Measurements from ENCODE around the gene CHN2.

Gene CHN2

DNA sequence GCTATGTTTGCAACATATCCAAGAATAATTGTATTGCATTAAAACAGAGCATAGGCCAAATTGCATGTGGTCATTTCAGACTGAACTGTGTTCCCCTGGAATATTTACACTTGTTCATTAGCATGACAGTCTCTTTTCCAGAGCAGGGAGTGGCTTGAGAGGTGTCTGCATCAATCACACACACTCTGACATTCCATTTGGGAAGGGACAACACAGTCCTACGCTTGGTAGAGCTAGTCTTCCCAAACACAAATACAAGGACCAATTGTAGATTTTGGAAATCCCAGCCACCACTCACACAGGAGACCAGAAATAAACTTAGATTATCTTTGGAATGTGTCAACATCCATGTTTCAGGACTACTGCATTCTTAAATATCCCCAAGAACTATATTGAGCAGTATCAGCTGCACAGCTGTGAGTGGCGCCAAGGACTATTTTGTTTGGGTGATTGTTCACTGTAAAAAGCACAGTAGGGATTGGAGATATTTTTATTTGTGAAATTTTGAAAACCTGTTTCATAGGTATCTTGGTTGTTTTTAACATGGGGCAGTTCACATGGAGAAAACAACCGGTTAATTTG, 275.5 kb downstream of the CHN2 start:
- DNase-seq (ENCODE audit: low read depth) = no peak

DNA sequence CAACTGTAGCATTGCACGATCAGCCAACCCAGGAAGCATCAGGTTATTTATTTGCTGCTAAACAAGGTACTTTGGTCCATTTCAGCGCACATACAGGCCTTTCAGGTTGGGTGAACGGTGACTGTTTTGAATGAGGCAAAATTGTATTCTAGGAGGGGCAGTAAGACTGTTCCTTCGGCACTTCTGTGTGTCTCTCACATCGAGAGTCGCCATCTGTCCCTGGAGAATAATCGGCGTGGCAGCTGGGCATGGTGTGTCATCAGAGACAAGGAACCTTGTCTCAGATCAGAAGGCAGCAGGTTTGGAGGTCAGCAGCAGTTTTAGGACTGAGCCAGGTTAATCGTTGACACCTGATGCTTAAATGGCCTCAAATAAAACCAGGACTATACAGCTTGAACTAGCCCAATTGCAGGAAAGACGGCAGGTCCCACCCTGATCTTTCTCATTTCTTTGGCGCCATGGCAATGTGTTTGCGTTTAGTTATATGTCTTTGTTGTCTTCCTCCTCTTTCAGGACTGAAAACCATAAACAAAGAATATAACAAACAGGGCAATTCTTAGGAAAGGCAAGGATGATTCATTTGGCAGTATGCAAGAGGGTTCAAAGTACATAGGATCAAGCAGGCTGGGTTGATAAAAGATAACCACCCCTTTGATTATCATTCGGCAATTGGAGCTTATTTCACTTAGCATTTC, 277.0 kb downstream of the CHN2 start:
- DNase-seq (ENCODE audit: low read depth) = no peak

DNA sequence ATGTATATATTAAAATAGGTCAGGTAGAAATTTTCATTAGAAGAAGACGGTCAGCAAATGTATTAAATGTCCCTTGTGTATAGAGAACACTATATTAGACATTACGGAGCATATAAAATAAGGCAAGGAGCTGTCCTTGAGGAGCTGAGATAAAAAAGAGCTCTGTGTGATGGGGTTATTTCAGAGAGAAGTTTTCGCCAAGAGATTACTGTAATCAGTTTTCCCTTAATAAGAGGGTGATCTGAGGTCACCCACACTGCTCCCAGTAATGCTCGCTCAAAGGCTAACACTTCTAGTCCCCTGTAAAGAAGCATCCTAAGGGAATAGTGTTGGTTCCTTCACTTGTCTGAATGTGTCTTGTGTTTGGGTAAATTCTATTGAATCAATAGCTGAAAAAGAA, 282.3 kb downstream of the CHN2 start:
- DNase-seq (ENCODE audit: low read depth) = no peak

DNA sequence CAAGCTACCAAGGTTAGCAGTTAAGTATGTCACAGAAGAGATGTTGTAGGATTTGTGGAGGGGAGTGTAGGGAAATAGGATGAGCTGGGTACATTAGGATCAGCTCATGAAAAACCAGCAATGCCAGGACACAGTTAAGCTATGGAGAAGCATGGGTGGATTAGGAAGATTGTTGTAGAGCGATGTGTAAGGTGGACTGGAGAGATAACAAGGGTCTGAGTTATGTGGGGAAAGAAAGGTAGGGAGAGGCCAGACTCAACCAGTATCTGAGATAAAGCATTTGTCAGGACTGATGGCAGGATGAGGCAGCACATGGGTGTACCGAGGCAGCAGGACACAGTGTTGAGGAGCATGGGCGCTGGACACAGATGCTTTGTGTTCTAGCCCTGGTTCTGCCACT, 283.7 kb downstream of the CHN2 start:
- no peak for DNase-seq (ENCODE audit: low read depth)

DNA sequence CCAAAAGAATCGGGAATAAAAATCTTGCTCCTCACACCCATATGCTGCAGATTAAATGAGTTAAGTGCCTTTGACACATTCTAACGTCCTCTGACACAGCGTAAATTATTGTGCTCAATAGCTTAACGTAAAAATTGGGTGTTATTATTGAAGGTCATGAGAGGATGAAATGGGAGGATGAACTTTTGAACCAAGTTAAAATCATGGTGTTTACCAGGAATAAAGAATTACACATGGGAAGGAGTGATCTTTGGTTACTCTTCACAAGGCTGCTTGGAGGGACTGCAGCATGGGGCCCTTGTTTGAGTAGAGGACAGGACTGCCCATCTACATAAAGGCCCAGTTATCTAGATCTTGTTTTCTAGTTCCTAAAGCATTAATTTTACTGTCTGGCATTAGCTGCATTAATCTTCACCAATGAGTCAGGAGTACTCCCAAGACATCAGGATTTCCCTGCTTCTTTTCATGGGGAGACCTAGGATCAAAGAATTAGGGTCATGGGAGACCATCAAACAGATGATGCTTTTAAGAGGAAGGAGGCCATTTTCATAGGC, 284.2 kb downstream of the CHN2 start:
- no peak for DNase-seq (ENCODE audit: low read depth)

DNA sequence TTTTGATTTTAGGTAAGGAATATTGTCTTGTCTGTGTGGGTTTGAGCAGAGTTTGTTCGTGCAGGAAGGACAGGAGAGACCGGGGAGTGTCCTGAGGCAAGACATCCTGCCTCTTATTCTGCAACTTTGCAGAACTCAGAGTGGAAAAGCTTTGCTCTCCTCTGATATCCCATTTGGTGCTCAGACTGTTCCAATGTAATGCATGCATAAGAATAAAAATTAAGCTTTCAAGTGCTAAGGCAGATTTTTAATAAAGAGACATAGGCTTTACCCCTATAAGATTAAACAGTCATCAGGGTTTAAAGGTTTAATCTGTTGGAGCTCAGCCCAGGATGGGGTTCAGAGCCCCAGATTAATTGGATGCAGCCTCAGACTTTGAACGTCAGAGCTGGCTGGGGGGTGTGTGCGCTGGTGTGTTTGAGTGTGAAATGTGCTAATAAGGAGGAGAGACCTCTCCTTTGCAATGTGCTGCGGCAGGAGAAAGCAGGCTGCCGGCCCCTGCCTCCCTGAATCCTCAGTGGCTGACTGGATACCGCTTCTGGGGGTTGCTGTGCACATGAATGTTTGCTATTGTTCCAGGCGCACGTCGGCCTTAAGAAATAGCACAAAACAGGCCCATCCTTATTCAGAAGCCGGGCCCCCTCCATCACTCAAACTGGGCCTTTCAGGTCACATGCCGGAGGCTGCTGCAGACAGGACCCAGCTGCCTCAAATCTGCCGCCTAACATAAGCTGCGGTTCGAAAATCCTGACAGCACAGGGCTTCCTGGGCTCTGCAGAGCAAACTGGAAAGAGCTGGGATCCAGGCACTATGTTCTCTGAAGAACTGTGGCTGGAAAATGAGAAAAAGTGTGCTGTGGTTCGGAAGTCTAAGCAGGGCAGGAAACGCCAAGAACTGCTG, 285.0 kb downstream of the CHN2 start:
- no peak for DNase-seq (ENCODE audit: low read depth)

DNA sequence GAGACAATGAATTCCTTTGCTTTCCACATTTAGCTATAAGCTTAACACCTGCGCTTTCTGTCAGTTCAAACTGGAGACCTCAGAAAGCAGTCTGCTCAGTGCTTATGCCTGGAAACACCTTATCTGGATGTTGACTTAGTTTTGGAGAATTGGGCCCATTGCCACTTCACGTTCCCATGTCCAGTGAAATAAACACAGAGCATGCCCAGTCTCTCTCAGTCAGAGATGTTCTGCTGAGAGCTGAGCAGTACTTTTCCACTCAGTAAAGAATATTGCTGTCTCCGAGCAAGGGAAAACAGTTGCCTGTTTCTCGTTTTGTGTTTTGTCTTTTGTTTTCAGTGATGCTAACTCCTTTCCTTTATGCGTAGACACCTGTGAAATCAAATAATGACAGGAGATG, 285.9 kb downstream of the CHN2 start:
- no peak for DNase-seq (ENCODE audit: low read depth)

DNA sequence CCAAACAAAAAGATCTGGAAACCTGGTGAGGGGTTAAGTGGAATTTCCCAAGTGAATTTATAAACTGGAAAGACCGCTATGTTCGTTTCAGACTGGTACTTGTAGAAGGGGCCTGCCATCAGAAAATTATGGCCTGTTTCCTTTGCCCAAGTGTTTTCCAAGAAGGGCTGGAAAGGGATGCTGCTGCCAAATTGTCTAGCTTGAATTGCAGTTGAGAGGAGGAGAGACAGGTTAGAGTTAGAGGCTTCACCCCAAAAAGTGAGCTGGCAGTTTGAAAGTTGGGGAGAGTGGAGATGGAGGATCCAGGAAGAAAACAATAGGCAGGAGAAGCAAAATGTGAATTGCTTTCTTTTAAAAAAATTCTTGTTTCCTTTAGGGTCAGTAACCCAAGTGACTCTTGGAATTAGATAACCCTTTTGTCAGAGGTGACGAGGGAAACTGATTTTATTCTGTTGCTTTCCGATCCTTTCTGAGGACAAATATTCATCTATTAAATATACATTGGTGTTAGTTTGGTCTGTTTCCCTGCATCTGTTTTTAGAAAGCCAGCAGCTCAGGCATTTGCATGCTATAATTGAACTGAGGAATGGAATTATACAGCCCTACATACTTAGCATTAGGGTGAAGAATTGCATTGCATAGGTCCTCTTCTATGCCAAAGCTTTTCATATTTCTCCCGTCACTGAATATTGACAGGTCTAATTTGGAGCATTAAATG, 286.5 kb downstream of the CHN2 start:
- DNase-seq (ENCODE audit: low read depth) = no peak

DNA sequence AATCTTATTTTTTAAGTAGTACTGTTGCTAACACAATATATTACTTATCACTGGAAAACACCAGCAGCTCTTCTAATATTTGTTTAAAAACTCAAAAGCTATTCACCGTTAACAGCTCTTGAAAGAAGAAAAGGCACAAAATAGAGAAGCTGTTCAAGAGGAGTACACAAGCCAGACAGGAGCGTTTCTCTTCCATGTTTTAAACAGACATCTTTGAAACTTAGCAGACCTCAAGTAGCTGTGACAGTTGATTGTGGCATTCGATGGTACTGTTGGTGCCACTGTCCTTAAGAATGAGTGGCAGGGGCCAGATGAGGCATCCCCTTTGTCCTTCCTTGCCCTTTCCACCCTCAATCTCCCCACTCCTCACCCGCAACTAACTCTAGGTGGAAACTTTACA, 287.5 kb downstream of the CHN2 start:
- no peak for DNase-seq (ENCODE audit: low read depth)

DNA sequence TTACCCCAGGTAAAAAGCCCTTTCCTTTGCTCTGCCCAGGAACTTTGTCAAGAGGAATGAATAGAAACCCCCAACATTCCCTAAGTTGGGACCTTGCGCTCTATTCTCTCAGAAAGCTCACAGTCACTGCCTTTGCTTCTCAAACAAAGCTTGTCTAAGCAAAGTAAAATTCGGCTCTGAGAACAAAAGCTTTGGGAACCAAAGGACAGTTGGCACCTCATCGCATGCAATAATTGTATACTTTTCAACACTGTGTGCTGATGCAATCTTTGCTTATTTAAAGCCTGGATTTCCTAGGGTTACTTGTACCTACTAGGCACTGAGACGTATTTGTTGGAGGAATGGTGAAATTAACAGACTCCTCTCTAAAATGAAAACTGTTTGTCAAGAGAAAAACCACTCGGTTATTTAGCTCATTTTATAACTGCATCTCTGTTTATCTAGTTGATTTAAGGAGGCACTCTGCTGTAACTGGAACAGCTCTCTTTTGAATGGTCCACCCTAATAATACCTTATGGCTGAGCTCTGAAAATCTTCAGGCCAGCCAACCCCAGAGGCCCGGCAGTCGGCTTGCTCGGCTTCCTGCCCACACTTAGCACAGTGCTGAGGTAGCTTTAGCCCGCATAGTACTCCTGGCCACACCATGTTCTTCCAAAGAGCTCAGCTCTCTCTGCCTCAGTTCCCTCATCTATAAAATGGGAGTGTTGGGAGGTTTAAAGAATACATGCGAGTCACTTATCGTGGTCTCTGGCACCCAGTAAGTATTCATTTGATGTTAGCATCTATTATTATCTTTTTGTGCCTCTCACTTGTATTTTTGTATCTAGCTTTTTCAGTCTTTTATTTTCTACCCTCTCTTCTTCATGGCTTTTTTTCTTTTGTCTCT, 288.9 kb downstream of the CHN2 start:
- DNase-seq (ENCODE audit: low read depth) = no peak

DNA sequence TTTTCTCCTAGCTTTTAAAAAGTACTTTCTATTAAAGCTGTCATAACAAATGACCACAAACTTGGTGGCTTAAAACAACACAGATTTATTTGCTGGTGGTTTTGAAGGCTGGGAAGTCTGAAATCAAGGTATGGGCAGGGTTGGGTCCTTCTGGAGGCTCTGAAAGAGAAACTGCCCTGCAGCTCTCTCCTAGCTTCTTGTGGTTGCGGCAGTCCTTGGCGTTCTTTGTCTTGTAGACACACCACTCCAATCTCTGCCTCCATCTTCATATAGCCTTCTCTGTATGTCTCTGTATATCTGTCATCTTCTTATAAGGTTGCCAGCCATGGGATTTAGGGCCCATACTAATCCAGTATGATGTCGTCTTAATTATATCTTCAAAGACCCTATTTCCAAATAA, 289.7 kb downstream of the CHN2 start:
- DNase-seq (ENCODE audit: low read depth) = no peak

DNA sequence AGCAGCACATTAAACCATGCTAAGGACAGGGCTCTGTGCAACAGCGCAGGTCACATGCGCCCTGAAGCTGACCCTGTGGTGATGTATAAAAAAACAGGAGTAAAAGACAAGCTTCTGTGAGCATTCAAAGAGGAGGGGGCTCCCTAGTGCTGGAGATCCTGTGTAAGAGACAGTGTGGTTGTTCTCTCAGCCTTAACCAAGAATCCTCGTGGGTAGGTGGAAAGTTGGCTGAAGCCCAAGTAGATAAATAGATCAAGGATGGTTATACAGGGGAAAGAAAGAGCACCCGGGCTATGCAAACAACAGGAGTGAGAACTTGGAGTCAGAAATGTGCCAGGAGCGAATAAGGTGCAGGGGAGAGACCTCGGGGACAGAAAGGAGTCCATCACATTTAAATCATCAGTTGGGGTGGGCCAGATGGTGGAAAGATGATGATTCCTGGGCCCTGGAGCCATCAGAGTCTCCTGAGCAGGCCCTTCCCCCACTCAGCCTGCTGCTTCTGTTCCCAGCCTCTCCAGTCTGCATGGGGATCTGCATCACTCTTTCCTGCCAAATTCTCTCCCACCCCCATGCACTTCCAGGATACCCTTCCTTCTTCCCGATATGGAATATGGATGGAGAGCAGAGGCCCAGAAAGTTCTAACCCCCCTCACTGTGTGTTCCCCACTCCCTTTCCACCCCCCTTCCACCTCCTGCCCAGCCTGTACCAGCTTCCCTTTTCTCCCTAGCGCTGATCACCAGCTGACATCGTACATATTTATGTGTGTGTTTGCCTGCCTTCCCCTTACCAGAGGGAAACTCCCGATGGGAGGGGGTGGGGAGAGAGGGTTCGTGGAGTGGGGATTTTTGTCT, 291.0 kb downstream of the CHN2 start:
- DNase-seq (ENCODE audit: low read depth) = no peak

DNA sequence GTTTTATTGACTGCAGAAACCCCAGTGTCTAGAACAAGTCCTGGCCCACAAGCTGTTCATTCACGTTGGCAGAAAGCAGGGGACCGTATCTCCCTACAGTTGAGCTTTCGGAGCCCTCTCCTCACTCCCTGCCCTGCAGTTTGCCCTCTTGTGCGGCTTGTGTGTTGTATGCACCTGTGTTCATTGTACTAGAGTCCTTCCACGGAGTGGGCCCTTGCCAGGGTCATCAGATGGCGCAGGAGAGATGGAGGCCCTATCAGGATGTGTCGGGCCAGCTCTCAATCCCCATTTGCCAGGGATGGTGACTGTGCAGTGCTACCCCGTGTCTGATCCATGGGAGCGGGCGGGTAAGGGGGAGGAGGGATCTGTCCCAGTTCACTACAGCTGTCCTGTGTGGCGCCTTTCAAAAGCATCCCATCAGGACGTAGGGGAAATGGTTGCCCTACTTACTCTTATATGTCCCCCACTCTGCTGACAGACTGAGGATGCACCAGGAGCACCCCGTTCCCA, 291.7 kb downstream of the CHN2 start:
- no peak for DNase-seq (ENCODE audit: low read depth)

DNA sequence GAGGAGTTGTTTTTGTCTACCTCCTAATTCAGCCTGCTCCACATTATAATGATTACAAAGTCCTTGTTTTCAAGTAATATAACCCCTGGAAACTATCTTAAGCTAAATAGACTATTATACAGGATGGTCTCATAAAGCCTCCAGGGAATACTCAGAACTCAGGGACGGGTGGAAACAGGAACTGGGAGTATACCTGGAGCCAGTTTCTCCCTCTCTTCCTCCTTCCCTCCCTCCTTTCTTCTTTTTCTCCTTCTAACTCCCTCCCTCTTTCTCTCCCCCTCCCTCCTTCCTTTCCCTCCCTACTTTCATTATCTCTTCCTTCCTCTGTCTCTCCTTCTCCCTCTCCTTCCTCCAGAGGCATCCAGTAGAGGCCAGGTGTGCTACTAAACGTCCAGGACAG, 292.8 kb downstream of the CHN2 start:
- no peak for DNase-seq (ENCODE audit: low read depth)

DNA sequence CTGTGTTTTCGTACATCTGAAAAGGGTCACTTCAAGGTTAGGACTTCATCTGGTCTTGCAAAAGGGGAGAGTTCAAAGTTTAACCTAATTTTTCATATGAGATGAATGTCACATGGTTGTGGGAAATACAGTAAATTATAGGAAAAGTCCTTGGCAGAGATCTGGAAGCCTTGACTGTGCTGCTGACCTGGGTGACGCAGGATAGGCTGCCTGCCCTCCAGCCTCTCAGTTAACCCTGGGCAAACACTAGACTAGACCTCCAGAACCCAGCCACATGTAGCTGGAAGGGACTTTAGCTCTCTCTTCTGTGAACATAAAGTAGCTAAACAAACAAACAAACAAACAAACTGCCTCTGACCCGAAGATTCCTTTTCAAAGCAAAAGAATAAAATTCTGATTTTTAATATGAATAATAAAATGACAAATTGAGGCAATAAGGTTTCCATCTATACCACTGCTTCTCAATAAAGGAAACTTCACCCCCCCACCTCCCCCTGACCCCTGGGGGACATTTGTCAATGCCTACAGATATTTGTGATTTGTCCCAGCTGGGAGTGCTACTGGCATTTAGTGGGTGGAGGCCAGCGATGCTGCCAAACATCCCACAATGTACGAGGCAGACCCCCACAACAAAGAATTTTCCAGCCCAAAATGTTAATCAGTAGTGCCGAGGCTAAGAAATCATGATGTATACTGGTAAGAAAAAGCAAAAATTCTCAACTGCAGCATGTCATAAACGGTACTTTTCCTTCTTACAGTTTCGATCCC, 293.8 kb downstream of the CHN2 start:
- no peak for DNase-seq (ENCODE audit: low read depth)

DNA sequence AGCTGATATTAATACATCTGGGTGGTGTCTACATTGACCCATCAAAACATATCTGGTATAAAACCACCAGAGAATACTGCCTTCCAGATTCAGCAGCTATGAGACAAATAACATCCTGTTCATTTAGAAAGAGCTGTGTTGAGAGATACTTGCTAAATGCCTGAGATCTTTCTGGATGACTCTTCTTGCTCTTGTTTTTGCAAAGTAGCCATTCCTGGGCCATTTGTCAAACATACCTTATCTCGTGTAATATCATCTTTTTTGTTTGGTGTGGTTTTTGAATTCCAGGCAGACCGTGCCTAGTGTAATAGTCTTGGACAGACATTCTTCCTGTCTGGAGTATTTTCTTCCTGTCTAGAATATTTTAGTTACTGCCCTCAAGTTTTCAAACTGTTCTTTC, 294.4 kb downstream of the CHN2 start:
- DNase-seq (ENCODE audit: low read depth) = no peak

DNA sequence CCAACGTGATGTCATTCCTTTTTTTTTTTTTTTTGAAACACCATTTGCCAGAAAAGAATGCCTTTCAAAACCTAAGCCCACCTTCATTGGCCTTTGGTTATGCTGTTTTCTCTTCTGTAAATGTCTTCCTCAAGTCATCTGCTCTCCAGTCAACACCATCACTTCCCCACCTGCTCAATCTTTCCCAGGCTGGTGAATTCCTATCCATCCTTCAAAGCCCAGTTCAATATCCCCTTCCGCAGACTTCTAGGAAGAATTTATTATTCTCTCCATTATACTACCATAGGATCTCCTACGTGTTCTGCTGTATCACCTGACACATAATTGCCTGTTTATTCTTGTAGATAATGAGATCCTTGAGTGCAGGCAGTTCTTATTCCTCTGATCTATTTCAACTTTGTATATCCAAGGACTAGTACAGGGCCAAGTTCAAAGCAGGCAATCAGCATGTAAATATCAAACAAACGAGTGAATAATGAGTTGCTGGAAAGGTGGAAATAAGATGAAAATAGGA, 295.6 kb downstream of the CHN2 start:
- DNase-seq (ENCODE audit: low read depth) = no peak

DNA sequence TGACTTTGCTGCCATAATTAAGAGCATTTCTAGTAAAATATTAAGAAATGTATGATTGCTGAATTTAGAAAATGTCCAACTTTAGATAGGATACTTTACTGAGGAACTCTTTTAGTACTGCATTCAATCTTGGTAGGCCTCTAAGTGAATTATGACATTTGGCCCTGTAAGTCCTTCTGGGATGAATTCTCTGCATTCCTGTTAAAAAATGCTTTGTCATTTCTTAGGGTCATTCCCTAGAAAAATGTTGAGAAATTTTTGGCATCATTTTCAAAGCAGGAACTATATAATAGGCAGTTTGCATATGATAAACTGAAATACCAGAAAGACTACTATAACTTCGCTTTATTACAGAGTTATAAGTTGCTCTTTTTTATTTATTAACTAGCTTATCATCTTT, 299.8 kb downstream of the CHN2 start:
- no peak for DNase-seq (ENCODE audit: low read depth)

DNA sequence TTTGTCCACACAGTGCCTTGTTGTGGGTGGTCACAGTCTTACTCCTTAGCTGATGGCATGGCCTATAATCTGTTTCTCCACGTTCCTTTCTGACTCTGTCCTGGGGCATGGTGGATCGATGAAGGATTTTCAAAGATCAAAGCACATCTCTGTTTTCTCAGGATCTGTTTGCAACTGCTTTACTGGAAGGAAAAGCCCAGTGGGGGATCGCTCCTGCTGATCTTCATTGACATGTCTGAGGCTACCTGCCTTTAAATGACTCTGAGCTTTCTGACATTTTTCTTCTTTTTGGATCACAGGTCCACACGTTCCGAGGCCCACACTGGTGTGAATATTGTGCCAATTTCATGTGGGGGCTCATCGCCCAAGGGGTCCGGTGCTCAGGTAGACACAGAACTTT, 301.1 kb downstream of the CHN2 start:
- no peak for DNase-seq (ENCODE audit: low read depth)

All from stimulated activated CD8-positive, alpha-beta memory T cell treated with anti-CD3 and anti-CD28 coated beads, Interleukin-4, amount 100 ng/mL, for 24 hours (primary cell).